NCI-H2196 treated with DMSO at 0.1 percent for 48 hours (cell line): Measurements from ENCODE around the gene MSH5.
A peak's percentile ranks its signal among the peaks of the same experiment; 100 is the strongest.

Experiments
- DNase-seq: peaks from one replicate; lab custom pipeline; 2025; ENCODE audit not compliant: unreplicated experiment; lab: John Stamatoyannopoulos, UW

Gene MSH5

GRCh38 chr6:31729515-31729978 lies 10.3 kb upstream of the MSH5 start:
- peak; percentile 70 for DNase-seq

GRCh38 chr6:31729979-31730630 lies 9.7 kb upstream of the MSH5 start:
- peak; percentile 50 for DNase-seq

GRCh38 chr6:31730631-31731086 lies 9.1 kb upstream of the MSH5 start:
- no peak for DNase-seq

- DNase-seq, result no peak
Measured at GRCh38 chr6:31732029-31732428, 7.8 kb upstream of the MSH5 start.

GRCh38 chr6:31733734-31734133 lies 6.1 kb upstream of the MSH5 start:
- no peak for DNase-seq

GRCh38 chr6:31734247-31734820 lies 5.5 kb upstream of the MSH5 start:
- DNase-seq, result no peak

GRCh38 chr6:31734821-31735406 lies 4.9 kb upstream of the MSH5 start:
- no peak for DNase-seq

- DNase-seq, result peak; percentile 59
Measured at GRCh38 chr6:31736021-31736767, 3.6 kb upstream of the MSH5 start, which contains the start of gene CLIC1. CLIC1 (minus strand) TSS chr6:31736530; CDS start chr6:31736300, 230 bp downstream.

GRCh38 chr6:31736768-31737314 lies 3.0 kb upstream of the MSH5 start:
- DNase-seq, result no peak

GRCh38 chr6:31737315-31737990 lies 2.4 kb upstream of the MSH5 start:
- DNase-seq, result no peak

GRCh38 chr6:31737991-31738979 lies 1.5 kb upstream of the MSH5 start:
- DNase-seq, result peak; percentile 80

- no peak for DNase-seq
Measured at GRCh38 chr6:31740397-31741223, 805 bp downstream of the MSH5 start.

GRCh38 chr6:31741815-31742214 lies 2.0 kb downstream of the MSH5 start:
- DNase-seq, result no peak

- DNase-seq, result no peak
Measured at GRCh38 chr6:31742894-31743293, 3.1 kb downstream of the MSH5 start.

- no peak for DNase-seq
Measured at GRCh38 chr6:31744422-31744821, 4.6 kb downstream of the MSH5 start.

GRCh38 chr6:31749301-31750036 lies 9.7 kb downstream of the MSH5 start:
- no peak for DNase-seq

GRCh38 chr6:31750411-31751022 lies 10.7 kb downstream of the MSH5 start:
- no peak for DNase-seq
